ENCODE measurements around the gene SEMA4F. TPM values are rescaled to one million over a fixed set of nuclear protein-coding genes. Genes with fewer than 3 reads are reported as not detected.
A peak's percentile ranks its signal among the peaks of the same experiment; 100 is the strongest.

The SEMA4F gene
- total and polyA plus RNA-seq, 2 donors from 2014 or later: 5.2 to 10.8 TPM

DNA sequence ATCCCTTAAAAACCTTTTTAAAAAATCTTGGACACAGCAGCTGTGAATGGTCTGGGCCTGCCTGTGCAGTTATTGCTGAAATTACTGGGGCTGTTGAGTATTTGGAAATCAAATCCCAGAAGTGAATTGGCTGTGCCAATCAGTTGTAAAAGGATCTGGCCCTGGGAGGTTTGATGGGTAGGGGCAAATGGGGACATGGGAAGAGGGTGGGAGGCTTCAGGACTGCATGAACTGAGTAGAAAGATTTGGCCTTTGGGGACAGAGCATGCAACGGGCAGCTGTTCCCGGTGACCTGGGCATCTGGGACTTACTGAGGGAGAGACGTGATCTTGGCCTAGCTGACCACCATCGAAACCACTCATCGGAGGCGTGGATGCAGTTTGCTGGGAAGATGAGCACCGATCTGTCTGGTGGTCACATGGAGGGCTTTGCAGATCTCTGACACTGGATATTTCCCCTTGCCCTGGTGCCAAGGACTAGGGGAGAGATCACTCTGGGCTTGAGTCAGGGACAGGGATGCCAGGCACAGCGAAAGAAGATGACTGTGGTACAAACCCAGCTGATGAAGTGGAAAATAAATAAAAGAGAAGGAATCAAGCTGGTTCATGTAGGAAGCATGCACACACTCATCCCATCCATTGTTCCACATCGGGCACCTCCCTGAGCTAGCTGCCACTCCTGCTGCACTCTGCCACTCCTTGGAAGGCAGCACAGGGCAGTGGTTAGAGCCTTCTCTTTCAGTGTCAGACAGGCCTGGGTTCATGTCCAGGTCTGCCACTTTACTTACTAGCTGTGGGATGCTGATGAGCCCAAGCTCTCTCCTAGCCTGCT is 58.4 kb downstream of the SEMA4F start:
- H3K27me3 ChIP-seq (ENCODE audit: control insufficient read depth, insufficient read depth, low read length): peaks cover 2% of the 10 kb centered on the region
- FAIRE-seq: no peak
- intact Hi-C loops (cut with DNase I): no loop called here
- no peak overlapping the region for H3K9ac ChIP-seq (ENCODE audit: low read length in 3 of 3)
- H3K9me3 ChIP-seq (ENCODE audit: control insufficient read depth in 2 of 3, insufficient read depth in 1 of 3, low read length in 3 of 3): no peaks in the 10 kb centered on the region
- TF ChIP-seq, protein P1, sequence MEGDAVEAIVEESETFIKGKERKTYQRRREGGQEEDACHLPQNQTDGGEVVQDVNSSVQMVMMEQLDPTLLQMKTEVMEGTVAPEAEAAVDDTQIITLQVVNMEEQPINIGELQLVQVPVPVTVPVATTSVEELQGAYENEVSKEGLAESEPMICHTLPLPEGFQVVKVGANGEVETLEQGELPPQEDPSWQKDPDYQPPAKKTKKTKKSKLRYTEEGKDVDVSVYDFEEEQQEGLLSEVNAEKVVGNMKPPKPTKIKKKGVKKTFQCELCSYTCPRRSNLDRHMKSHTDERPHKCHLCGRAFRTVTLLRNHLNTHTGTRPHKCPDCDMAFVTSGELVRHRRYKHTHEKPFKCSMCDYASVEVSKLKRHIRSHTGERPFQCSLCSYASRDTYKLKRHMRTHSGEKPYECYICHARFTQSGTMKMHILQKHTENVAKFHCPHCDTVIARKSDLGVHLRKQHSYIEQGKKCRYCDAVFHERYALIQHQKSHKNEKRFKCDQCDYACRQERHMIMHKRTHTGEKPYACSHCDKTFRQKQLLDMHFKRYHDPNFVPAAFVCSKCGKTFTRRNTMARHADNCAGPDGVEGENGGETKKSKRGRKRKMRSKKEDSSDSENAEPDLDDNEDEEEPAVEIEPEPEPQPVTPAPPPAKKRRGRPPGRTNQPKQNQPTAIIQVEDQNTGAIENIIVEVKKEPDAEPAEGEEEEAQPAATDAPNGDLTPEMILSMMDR (IDR thresholded peaks at IDR 0.05; ENCODE audit: borderline replicate concordance, extremely low read depth, insufficient read depth): no peak
- H3K4me3 ChIP-seq (ENCODE audit: low read length in 3 of 3): no peak overlapping the region
- H3K27ac ChIP-seq (ENCODE audit: low read depth in 2 of 2, low read length in 2 of 2): no peak overlapping the region
- H3K4me1 ChIP-seq (ENCODE audit: control insufficient read depth in 2 of 3, insufficient read depth in 2 of 3, low read depth in 1 of 3, low read length in 3 of 3): peaks cover 0 to 2% (median 0%) of the 10 kb centered on the region in 3 donors
- DNase-seq: no peak
- H3K36me3 ChIP-seq (ENCODE audit: control insufficient read depth in 2 of 3, insufficient read depth in 3 of 3, low read length in 3 of 3): no peaks in the 10 kb centered on the region

DNA sequence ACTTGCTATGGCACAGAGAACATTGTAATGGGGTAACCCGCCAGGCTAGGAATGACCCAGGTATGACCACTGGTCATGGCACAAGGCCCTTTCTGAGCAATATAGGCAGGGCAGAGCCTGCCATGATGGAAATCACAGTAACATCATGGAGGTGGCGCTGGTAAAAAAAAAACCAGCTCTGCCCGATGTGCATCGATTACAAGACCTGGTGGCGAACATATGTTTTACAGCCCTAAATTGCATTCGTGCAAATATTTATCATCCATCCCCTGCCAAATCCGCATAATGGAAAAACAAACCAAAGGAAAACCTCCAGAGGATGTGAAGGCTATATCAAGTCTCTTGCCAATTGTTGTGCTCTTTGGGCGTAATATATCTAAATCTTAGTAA is 60.6 kb downstream of the SEMA4F start:
- FAIRE-seq (no peak), DNase-seq (no peak)
- Histone ChIP-seq H3K27me3 (ENCODE audit: control insufficient read depth, insufficient read depth, low read length) (peaks cover 2% of the 10 kb centered on the region), H3K4me1 (ENCODE audit: control insufficient read depth in 2 of 3, insufficient read depth in 2 of 3, low read depth in 1 of 3, low read length in 3 of 3) (peaks cover 0 to 2% (median 0%) of the 10 kb centered on the region in 3 donors), H3K4me3 (ENCODE audit: low read length in 3 of 3) (no peak overlapping the region), H3K9ac (ENCODE audit: low read length in 3 of 3) (no peak overlapping the region), H3K9me3 (ENCODE audit: control insufficient read depth in 2 of 3, insufficient read depth in 1 of 3, low read length in 3 of 3) (no peaks in the 10 kb centered on the region), H3K27ac (ENCODE audit: low read depth in 2 of 2, low read length in 2 of 2) (no peak overlapping the region), H3K36me3 (ENCODE audit: control insufficient read depth in 2 of 3, insufficient read depth in 3 of 3, low read length in 3 of 3) (no peaks in the 10 kb centered on the region)
- intact Hi-C loops (cut with DNase I): loop anchor here (5.0 kb wide), 1 partner anchor 163 kb away; no protein-coding TSS in a partner anchor
- TF ChIP-seq, protein P1 (IDR thresholded peaks at IDR 0.05; ENCODE audit: borderline replicate concordance, extremely low read depth, insufficient read depth): no peak

DNA sequence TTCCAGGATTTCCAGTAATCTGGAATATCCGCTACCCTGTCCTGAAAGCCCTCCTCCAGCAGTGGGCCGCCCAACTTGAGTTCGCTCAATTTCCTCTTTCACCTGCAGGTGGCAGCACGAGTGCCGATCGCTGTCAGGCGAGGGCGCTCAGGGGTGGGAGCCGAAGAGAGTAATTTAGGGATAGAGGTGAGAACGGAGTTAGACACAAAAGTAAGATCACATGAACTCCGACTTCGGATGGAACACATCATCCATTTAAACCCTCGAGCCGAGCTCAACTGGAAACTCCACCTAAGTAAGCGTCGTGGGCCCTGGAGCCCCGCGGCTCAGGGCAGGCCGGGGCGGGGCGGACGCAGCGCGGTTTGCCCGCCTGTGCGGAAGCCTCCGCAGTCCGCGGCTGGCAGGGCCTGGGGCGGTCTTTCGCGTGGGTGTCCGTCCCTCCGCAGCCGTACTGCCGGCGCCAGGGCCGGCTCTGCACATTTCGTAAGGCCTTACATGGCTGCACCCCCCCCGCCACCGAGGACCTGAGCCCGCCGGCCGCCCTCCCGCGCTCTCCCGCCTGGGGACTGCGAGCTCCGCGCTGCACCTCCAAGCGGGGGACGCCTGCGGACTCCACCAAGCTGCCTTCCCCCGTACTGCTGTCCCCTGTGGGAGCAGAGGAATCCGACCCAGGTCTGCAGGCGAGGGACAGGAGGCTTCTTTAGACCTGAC is 61.2 kb downstream of the SEMA4F start:
- TF ChIP-seq, protein P1 (IDR thresholded peaks at IDR 0.05; ENCODE audit: borderline replicate concordance, extremely low read depth, insufficient read depth): peak; percentile 89

More for the DNA sequence above, 61.2 kb downstream of the SEMA4F start:
- H3K4me1 ChIP-seq (ENCODE audit: control insufficient read depth in 2 of 3, insufficient read depth in 2 of 3, low read depth in 1 of 3, low read length in 3 of 3): peaks cover 0 to 2% (median 0%) of the 10 kb centered on the region in 3 donors
- intact Hi-C loops (cut with DNase I): loop anchor here (5.0 kb wide), 1 partner anchor 162 kb away; no protein-coding TSS in a partner anchor
- FAIRE-seq (peak; percentile 3), DNase-seq (peak; percentile 84 to 93 (median 87))
- peaks cover 2% of the 10 kb centered on the region for H3K27me3 ChIP-seq (ENCODE audit: control insufficient read depth, insufficient read depth, low read length)
- peak overlapping the region; percentile 51 to 63 (median 51) for H3K4me3 ChIP-seq (ENCODE audit: low read length in 3 of 3)
- no peak overlapping the region for H3K27ac ChIP-seq (ENCODE audit: low read depth in 2 of 2, low read length in 2 of 2)
- peak overlapping the region in 1 of 3 donors; percentile 21 for H3K9ac ChIP-seq (ENCODE audit: low read length in 3 of 3)
- H3K9me3 ChIP-seq (ENCODE audit: control insufficient read depth in 2 of 3, insufficient read depth in 1 of 3, low read length in 3 of 3): no peaks in the 10 kb centered on the region
- no peaks in the 10 kb centered on the region for H3K36me3 ChIP-seq (ENCODE audit: control insufficient read depth in 2 of 3, insufficient read depth in 3 of 3, low read length in 3 of 3)

All from kidney (tissue), 14 donors.